Measurements from ENCODE around the gene ENOSF1.

Gene ENOSF1

GRCh38 chr18:629269-630150, 82.9 kb downstream of the ENOSF1 start:
- peak in 1 of 2 experiments; percentile 17 for DNase-seq

GRCh38 chr18:627231-627630, 85.2 kb downstream of the ENOSF1 start:
- no peak for DNase-seq

- DNase-seq, result peak; percentile 56 to 80
Observed at GRCh38 chr18:623761-624620, 88.4 kb downstream of the ENOSF1 start.

- DNase-seq, result no peak
Observed at GRCh38 chr18:622289-622688, 90.1 kb downstream of the ENOSF1 start.

GRCh38 chr18:621291-622043, 91.0 kb downstream of the ENOSF1 start:
- no peak for DNase-seq

All from Kasumi-1 (cell line).